ENCODE results near the gene GAS7. TPM values are rescaled to one million over a fixed set of nuclear protein-coding genes. Genes with fewer than 3 reads are reported as not detected.
A peak's percentile ranks its signal among the peaks of the same experiment; 100 is the strongest.

The GAS7 gene
- total RNA-seq, 1 donor from 2014 or later = 2.9 TPM

GRCh38 chr17:10144982-10145381 is 53.4 kb downstream of the GAS7 start:
- no peak overlapping the region for H2AFZ ChIP-seq (replicated peaks)
- H3K36me3 ChIP-seq = no peaks in the 10 kb centered on the region
- H3K4me1 ChIP-seq = no peaks in the 10 kb centered on the region
- Mint-ChIP-seq H3K27me3 (ENCODE audit: insufficient read depth, low read depth) (peaks cover 9% of the 10 kb centered on the region), H3K36me3 (no peaks in the 10 kb centered on the region), H3K9me3 (no peaks in the 10 kb centered on the region), H3K4me1 (peaks cover 8% of the 10 kb centered on the region), H3K4me3 (no peak overlapping the region), H3K27ac (peak overlapping the region; percentile 27)
- H3K27me3 ChIP-seq = no peaks in the 10 kb centered on the region
- H3K9me3 ChIP-seq (ENCODE audit: low read depth) = no peaks in the 10 kb centered on the region
- H3K4me2 ChIP-seq = peak overlapping the region; percentile 20
- no peak overlapping the region for H3K9ac ChIP-seq
- no peaks in the 10 kb centered on the region for H3K79me2 ChIP-seq (ENCODE audit: low read depth)
- no peak overlapping the region for H3K4me3 ChIP-seq
- DNase-seq (ENCODE audit: low spot score) = no peak
- H3K27ac ChIP-seq = no peak overlapping the region
- H3F3A ChIP-seq (ENCODE audit: low read depth) = no peaks in the 10 kb centered on the region
- H4K20me1 ChIP-seq (ENCODE audit: low read depth) = no peaks in the 10 kb centered on the region
- TF ChIP-seq EZH2 (IDR thresholded peaks at IDR 0.05) = no peak
- no peak for TF ChIP-seq CTCF (IDR thresholded peaks at IDR 0.05)
- no peak for TF ChIP-seq EZH2phosphoT487 (IDR thresholded peaks at IDR 0.05)

- DNase-seq (ENCODE audit: low spot score) = no peak
- Mint-ChIP-seq H3K27ac (no peak overlapping the region), H3K36me3 (no peaks in the 10 kb centered on the region), H3K27me3 (ENCODE audit: insufficient read depth, low read depth) (peaks cover 5% of the 10 kb centered on the region), H3K4me1 (peaks cover 8% of the 10 kb centered on the region), H3K9me3 (no peaks in the 10 kb centered on the region), H3K4me3 (no peak overlapping the region)
- no peaks in the 10 kb centered on the region for H3K79me2 ChIP-seq (ENCODE audit: low read depth)
- no peaks in the 10 kb centered on the region for H3K27me3 ChIP-seq
- H3K36me3 ChIP-seq = no peaks in the 10 kb centered on the region
- no peaks in the 10 kb centered on the region for H4K20me1 ChIP-seq (ENCODE audit: low read depth)
- no peak overlapping the region for H3K27ac ChIP-seq
- H3F3A ChIP-seq (ENCODE audit: low read depth) = no peaks in the 10 kb centered on the region
- no peaks in the 10 kb centered on the region for H3K9me3 ChIP-seq (ENCODE audit: low read depth)
- H3K9ac ChIP-seq = no peak overlapping the region
- H2AFZ ChIP-seq (replicated peaks) = no peak overlapping the region
- no peaks in the 10 kb centered on the region for H3K4me1 ChIP-seq
- TF ChIP-seq EZH2phosphoT487 (IDR thresholded peaks at IDR 0.05) = no peak
- no peak for TF ChIP-seq CTCF (IDR thresholded peaks at IDR 0.05)
- TF ChIP-seq EZH2 (IDR thresholded peaks at IDR 0.05) = no peak
- no peak overlapping the region for H3K4me3 ChIP-seq
- no peak overlapping the region for H3K4me2 ChIP-seq
Observed at GRCh38 chr17:10144456-10144855, 54.0 kb downstream of the GAS7 start.

GRCh38 chr17:10141436-10141835 is 57.0 kb downstream of the GAS7 start:
- no peaks in the 10 kb centered on the region for H3K4me1 ChIP-seq
- no peaks in the 10 kb centered on the region for H3K36me3 Mint-ChIP-seq
- no peaks in the 10 kb centered on the region for H3K79me2 ChIP-seq (ENCODE audit: low read depth)
- H3F3A ChIP-seq (ENCODE audit: low read depth) = no peaks in the 10 kb centered on the region
- H3K9ac ChIP-seq = no peak overlapping the region
- no peaks in the 10 kb centered on the region for H3K36me3 ChIP-seq
- no peak overlapping the region for H3K27ac Mint-ChIP-seq
- peaks cover 3% of the 10 kb centered on the region for H3K27me3 Mint-ChIP-seq (ENCODE audit: insufficient read depth, low read depth)
- TF ChIP-seq EZH2phosphoT487 (IDR thresholded peaks at IDR 0.05) = no peak
- no peak for TF ChIP-seq CTCF (IDR thresholded peaks at IDR 0.05)
- TF ChIP-seq EZH2 (IDR thresholded peaks at IDR 0.05) = no peak
- H3K9me3 ChIP-seq (ENCODE audit: low read depth) = no peaks in the 10 kb centered on the region
- DNase-seq (ENCODE audit: low spot score) = no peak
- H3K27me3 ChIP-seq = no peaks in the 10 kb centered on the region
- H2AFZ ChIP-seq (replicated peaks) = no peak overlapping the region
- H3K4me3 Mint-ChIP-seq = no peak overlapping the region
- no peaks in the 10 kb centered on the region for H3K9me3 Mint-ChIP-seq
- no peaks in the 10 kb centered on the region for H4K20me1 ChIP-seq (ENCODE audit: low read depth)
- no peak overlapping the region for H3K4me2 ChIP-seq
- peaks cover 10% of the 10 kb centered on the region for H3K4me1 Mint-ChIP-seq
- no peak overlapping the region for H3K27ac ChIP-seq
- H3K4me3 ChIP-seq = no peak overlapping the region
